Neural cell (in vitro differentiated cells): Measurements from ENCODE around the gene GADL1.

Experiments used
- CTCF ChIP-seq: fragments of 450-650 bp; IDR thresholded peaks from 2 replicates; pipeline ENCODE4 v1.5.1; 2014; ENCODE audit warnings: antibody characterized with exemption, mild to moderate bottlenecking, moderate library complexity; ENCODE audit not compliant: poor library complexity, severe bottlenecking
- EP300 ChIP-seq: fragments of 450-650 bp; conservative IDR thresholded peaks from 2 replicates; pipeline ENCODE4 v1.6.1; 2014; ENCODE audit warnings: antibody characterized with exemption, mild to moderate bottlenecking, moderate library complexity; ENCODE audit not compliant: poor library complexity, severe bottlenecking
- EZH2 ChIP-seq: fragments of 200-600, 300-800 bp; shearing (Covaris generic), sonication (generic); IDR thresholded peaks from 2 replicates; pipeline ENCODE4 v1.6.1; 2014; ENCODE audit warnings: antibody characterized with exemption, low read length, borderline replicate concordance, mild to moderate bottlenecking; ENCODE audit not compliant: insufficient read depth, poor library complexity, severe bottlenecking
- MXI1 ChIP-seq: fragments of 450-650 bp; conservative IDR thresholded peaks from 2 replicates; pipeline ENCODE4 v1.6.1; 2014; ENCODE audit warnings: antibody characterized with exemption, mild to moderate bottlenecking; ENCODE audit not compliant: poor library complexity, severe bottlenecking
- POLR2AphosphoS5 ChIP-seq: IDR thresholded peaks from 2 replicates; pipeline ENCODE4 v1.6.1; 2012
- RAD21 ChIP-seq: fragments of 450-650 bp; conservative IDR thresholded peaks from 2 replicates; pipeline ENCODE4 v1.6.1; 2014; ENCODE audit warnings: antibody characterized with exemption, mild to moderate bottlenecking, moderate library complexity
- REST ChIP-seq: IDR thresholded peaks from 2 replicates; pipeline ENCODE4 v1.6.1; 2012; ENCODE audit warnings: borderline replicate concordance
- SMC3 ChIP-seq: fragments of 450-650 bp; conservative IDR thresholded peaks from 2 replicates; pipeline ENCODE4 v1.6.1; 2014; ENCODE audit warnings: antibody characterized with exemption, mild to moderate bottlenecking, moderate library complexity; ENCODE audit not compliant: poor library complexity
- TAF1 ChIP-seq: IDR thresholded peaks from 2 replicates; pipeline ENCODE4 v1.6.1; 2012; ENCODE audit warnings: low read depth

- no peak for TF ChIP-seq MXI1
- no peak for TF ChIP-seq CTCF
- no peak for TF ChIP-seq EZH2
- TF ChIP-seq TAF1, result no peak
- no peak for TF ChIP-seq RAD21
- no peak for TF ChIP-seq REST
- no peak for TF ChIP-seq EP300
- TF ChIP-seq POLR2AphosphoS5, result no peak
- TF ChIP-seq SMC3, result no peak
Measured at GRCh38 chr3:30681649-30682211, 212.7 kb downstream of the GADL1 start.
